NCI-H2196 treated with DMSO at 0.1 percent for 48 hours (cell line): ENCODE data around the gene EXOC4.
"Not testable (repeated sequence)": the region's sequence is repeated elsewhere in the genome, so short reads cannot be mapped to it uniquely, and the experiment has no call there.

ENCODE experiments used
- DNase-seq: peaks from one replicate; lab custom pipeline; 2025; ENCODE audit not compliant: unreplicated experiment; lab: John Stamatoyannopoulos, UW

EXOC4 gene

DNA sequence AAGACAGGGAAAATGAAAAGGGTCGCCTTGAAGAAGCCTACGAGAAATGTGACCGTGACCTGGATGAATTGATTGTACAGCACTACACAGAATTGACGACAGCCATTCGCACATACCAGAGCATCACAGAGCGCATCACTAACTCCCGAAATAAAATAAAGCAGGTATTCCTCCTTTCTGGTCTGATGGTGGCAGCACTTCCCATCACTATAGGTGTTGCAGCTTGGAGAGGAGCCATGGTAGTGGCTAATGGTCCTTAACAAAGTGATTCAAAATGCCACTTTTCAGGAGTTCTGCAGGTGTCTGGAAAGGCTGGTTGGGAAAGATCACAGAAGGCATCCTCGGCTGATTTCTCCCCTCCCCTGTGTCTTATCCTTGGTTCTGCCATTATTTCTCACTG lies 22.1 kb downstream of the EXOC4 start:
- DNase-seq = no peak

DNA sequence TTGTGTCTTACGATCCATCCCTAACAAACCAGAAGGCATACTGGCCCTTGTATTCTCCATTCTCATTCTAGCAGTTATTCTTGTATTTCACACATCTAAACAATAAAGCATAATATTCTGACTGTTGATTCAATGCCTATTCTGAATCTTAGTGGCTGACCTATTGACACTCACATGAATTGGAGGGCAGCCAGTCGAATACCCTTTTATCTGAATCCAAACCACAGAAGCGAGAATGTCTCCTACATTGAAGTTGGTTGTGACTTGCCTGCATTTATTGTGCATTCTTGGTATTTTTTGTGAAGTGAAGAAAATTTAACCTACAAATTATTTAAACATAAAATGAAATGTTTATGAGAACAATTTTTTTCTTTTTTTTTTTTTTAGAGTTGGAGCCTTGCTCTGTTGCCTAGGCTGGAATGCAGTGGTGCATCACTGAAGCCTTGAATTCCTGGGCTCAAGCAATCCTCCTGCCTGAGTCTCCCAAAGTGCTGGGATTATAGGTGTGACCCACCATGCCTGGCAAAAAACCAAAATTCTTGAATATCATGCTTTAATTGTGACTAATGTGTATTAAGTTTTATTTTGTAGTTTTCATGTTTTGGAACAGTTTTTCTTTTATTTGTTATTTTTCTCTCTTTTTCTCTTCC lies 22.7 kb downstream of the EXOC4 start:
- DNase-seq = no peak

DNA sequence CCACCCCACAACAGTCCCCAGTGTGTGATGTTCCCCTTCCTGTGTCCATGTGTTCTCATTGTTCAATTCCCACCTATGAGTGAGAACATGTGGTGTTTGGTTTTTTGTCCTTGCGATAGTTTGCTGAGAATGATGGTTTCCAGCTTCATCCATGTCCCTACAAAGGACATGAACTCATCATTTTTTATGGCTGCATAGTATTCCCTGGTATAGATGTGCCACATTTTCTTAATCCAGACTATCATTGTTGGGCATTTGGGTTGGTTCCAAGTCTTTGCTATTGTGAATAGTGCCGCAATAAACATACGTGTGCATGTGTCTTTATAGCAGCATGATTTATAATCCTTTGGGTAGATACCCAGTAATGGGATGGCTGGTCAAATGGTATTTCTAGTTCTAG lies 26.1 kb downstream of the EXOC4 start:
- DNase-seq = not testable (repeated sequence)

DNA sequence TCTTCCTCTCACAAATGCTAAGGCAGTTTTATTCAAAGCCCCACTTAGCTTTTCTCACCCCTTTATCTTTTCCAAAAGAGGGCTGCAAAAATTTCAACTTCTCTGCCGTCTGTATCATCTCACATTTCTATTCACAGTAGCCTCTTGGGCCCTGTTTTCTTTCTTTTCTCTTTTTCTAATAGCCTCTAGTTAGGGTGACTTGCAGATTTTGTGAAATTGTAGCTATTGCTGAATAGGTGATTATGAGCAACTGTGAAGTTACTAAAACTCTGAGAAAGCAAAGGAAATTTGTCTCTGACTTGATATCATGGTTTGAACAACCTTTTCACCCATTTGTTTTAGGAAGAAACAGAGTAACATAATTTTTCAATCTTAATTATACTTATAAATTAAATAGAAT lies 29.2 kb downstream of the EXOC4 start:
- DNase-seq = no peak

DNA sequence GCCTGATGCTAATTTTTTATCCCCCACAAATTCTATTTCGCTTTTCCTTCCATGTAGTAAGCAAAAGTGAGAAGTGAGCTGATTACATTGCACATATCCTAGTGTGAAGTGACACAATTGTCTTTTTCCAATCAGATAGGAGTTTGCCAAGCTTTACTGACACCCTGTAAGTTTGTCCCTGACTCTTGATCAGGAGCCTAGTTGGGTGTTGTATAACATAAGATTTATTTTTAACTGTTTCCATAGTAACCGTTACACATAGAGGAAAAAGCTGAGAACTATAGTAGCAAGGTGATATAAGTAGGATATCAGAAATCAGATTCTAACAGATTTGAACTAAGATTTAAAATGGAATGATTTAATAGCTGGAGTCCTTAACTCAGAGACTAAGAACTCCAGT lies 31.2 kb downstream of the EXOC4 start:
- no peak for DNase-seq

DNA sequence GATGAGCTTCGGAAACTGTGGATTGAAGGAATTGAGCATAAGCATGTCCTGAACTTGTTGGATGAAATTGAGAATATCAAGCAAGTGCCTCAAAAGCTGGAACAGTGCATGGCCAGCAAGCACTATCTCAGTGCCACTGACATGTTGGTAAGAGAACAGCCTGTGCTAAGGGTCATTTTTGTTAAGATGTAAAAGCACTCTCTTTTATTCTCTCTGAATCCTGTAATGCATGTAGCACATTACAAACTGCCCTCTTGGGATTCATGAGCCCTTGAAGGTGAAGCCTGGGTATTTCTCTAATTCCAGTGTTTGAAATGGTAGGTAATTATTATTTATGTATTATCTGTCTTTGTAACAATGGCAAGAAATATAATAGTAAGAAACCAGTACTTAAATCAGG lies 36.1 kb downstream of the EXOC4 start:
- DNase-seq = no peak

DNA sequence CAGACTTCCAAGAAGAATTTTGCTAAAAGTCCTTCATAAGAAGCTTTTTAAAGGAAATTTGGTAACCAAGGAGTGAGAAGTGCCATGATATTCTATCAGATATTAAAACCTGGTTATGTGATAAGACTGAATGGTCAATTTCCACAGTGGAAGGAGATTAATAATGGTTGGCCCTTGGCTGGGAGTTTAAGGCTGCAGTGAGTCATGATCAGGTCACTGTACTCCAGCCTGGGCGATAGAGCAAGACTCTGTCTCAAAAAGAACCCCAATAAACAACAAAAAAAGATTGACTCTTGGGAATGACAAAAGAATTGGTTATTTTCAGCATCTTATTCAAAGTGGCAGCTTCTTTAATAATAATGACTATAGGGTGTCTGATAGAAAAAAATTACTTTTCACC lies 37.2 kb downstream of the EXOC4 start:
- DNase-seq = no peak

DNA sequence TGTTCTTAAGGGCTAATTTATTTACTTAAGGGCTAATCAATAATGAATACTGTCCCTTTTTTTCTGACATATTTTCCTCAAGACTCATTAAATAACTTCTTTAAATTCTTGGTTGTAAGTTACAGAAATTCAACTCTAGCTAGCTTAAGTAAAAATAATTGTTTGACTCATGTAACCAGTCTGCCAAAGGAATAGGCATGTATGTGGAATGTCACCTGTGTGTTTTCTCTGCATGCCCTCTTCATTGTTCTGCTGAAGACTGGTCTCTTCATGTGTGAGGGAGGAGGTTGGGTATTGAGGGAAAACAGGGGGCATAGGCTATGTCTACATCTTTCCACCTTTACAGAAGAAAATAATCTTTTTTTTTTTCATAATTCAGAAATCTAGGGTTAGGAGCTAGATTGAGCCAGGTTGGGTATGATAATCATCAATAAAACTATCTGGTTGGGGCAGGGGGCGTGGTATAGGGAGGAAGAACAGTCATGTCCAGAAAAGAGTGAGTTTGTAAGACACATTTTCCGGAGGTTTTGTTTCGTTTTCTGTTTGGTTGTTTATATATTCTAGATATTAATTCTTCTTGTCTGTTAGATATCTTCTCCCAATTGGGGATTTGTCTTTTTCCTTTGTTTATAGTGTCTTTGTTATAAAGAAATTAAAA lies 37.9 kb downstream of the EXOC4 start:
- DNase-seq = no peak

DNA sequence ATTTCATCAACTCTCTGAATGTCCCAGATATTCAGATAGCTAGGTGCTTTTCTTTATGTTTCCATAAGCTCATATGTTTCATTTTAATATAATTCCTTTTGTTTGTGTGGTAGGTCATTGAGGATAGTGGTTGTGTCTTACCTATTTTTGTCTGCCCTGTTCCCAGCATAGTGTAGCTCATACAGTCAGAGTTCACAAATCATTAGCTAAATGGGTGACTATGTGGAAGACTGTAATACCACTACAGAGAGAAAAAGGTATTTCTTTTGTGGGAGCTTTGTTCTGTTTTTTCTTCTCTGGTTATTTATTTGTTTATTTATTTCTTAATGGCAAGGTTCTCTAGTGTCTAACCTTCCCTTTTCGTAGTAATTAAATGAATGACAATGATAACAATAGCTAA lies 39.8 kb downstream of the EXOC4 start:
- DNase-seq = no peak

DNA sequence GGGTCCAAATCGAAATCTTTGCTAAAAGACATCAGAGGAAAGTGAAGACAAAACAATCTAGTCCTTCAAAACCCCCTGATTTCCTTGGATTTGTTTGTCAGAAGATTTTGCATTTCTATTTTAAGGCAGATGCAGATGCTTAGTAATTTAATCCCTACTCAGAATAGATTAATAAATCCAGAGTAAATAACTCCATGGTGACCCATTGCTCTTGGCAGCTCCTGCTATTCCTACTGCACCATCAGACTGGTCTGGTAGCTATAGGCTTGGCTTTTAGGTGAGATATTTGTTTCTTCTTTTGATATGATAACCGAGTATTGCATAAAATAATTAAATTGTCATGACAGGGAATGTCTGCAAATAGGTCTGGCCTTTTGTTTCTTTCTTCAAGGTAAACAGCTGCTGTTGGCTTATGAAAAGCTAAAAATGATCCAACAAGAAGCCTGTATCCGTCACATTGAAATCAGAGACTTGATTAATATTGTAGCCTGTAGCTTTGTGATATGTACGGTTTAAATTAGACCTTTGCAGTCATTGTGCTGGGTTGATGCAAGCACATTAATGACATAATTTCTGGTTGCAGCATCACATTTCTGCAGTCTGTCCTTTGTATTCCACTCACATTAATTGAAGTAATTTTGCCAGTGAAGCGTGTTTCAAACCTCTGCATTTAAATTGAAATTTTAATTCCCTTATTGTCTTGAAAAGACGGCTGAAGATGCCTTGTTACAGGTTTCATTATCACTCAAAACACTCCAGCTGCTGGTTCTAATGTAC lies 40.7 kb downstream of the EXOC4 start:
- DNase-seq = peak; percentile 20

DNA sequence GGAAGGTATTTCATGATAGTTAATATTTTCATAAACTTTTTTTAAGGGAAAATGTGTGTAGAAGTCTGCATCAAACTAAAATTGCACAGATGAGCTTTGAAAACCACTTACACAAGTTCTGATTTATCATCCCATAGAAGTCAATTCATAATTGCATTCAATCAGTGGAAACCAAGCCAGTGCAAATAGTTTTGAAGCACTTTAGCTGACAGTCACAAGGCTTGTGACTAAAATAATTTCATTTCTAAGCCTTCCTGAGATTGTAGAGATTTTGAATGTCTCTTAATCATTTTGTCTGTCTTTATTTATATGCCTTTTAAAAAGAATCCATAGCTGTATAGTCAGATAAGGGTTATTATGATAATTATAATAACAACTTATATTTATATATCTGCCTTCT lies 41.4 kb downstream of the EXOC4 start:
- no peak for DNase-seq

DNA sequence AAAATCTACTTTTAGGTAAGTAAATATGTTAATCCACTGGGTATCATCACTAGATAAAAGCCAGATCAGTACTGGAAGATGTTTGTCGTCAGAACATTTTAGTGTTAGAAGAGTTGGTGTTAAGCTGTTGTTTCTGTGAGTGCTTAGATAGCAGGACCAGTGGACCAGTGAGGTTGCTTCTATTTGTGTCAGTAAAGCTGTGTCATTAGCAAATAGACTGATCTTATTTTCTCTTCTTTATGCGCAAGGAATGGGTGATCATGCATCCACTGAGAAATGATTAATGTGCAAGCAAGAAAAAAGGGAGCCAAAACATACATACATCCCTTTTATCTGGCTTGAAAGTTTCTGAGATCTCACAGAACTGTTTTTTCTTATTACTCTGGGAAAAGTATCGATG lies 42.6 kb downstream of the EXOC4 start:
- DNase-seq = no peak

DNA sequence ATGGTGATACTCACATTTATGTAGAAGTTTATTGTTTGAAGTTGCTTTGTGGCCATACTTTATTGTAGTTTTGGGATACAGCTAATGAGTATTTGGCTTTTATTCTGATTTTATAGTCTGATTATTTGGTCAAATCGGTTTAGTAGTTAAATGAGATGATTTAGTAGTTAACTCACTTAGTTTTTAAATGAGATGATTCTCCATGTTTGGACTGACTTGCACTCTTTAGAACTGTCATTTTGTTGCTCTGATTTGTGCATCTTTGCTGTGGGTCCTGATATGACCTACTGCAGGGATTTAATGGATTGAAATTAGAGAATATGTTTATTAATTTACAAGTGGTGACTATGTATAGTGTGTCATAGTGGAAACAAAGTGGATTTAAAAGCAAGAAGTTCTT lies 44.2 kb downstream of the EXOC4 start:
- no peak for DNase-seq

DNA sequence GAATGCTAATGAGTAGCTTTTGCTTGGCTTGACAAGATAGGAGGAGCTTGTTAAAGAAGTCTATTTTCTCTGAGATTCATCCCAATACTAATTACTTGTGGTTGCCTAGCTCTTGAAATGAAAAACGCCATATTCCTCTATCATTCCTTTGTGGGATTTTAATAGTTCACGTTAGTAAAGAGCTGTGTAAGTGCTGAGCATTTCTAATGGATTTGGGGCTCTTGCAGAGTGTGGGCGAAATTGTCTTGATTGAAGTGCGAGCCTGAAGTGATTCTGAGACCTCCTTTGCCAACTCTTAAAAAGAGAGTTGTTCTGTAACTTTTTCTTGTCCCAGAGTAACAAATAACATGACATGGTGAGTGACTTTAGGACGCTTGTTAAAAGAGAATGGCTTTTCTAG lies 45.2 kb downstream of the EXOC4 start:
- no peak for DNase-seq

DNA sequence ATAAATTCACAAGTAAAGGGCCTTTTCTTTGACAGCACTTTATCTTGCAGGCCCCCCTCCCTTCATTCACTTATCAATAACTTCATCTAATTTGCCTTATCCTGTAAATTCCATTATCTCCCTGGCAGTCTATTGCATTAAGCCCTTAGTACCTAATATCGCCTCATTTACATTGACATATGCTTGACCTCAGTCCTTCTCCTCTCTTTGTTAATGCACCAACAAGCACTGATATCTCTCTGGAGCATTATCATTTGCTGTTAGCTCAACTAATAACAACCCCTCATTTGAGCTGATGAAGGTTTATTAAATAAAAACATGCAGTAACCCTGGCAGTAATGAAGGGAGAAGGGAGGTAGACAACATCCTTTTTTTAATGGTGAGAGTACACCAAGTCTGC lies 46.8 kb downstream of the EXOC4 start:
- DNase-seq = no peak

DNA sequence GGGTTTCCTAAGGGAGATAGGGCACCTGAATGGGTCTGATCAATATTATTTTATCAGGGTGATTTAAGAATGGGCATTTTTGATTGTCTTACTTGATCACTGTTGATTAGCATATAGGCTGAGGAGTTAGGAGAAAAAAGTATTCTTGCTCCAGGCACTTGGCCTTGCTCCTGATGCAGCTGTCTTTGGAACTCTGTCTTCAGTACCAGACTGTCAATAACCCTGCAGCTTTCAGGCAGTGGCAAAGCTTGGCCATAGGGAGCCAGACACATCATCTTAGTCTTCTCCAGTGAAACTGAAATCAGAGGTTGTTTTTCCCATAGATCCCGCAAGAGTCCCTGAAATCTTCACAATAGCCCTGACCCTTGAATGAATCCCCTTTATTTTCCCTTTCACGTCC lies 47.2 kb downstream of the EXOC4 start:
- DNase-seq = no peak

DNA sequence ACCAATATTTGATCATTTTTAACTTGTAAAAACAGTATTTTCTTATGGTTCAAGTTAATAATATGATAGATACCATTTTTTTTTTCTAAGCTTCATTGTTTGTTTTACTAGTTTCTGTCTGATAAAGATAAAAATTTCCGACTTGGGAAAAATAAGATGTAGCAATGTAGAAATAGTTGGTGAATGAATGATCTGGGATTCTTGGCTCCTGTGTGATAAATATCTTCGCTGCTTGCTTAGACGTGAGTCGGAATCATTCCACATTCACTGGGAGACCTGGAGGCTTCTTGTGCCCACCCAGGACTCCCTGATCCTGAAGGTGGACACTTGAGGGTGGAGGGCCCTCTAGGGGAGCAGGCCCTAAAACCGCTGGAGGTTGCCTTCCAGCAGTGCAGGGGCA lies 47.9 kb downstream of the EXOC4 start:
- no peak for DNase-seq

DNA sequence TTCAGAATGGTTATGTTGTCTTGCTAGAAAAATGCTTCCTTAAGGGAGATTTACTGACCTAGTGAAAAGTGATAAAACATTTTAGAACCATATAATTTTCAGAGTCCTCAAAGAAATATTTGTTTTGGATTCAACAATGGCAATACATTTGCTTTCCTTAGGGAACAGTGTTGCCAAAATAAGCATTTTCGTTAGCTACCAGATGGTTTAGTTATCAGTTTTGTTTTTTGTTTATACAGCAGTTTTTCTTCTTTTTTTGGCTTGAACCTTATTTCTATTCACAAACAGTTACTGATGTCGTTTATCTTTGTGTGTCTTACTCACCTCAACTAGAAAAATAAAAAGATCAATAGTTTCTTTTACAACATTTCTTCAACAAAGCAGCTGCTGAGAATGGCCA lies 48.6 kb downstream of the EXOC4 start:
- DNase-seq = no peak

DNA sequence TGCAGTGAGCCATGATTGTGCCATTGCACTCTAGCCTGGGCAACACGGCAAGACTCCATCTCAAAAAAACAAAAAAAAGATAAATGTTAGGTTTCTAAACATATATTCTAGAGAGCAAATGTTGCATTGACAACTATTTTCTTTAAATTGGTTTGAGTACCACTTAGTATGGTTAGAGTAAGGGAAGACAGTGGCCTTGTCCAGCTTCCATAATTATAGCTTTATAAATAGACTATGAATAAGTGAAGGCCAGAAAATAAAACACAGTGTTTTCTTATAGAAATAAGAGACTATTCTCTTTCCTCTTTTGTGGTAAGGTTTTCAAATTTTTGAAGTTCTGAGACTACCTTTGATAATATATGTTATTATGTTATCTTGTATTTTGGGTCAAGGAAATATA lies 50.5 kb downstream of the EXOC4 start:
- DNase-seq = no peak

DNA sequence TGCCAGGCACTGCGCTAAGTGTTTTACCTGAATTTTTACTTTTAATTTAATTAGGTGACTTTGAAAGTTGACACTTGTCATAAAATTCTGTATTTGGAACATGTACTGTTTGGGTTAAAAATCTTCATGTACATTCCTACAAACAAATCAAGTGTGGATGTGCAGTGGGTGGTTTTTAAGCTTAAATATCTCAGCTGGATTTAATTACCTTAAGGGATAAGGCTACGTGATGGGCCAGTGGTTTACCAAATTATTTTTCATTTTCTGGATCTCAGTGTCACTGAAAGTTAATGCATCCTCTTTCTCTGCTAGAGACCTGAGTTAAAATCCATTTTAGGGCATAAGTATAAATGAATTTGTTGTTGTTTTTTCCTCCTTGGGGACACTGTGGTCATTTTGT lies 51.1 kb downstream of the EXOC4 start:
- DNase-seq = no peak

DNA sequence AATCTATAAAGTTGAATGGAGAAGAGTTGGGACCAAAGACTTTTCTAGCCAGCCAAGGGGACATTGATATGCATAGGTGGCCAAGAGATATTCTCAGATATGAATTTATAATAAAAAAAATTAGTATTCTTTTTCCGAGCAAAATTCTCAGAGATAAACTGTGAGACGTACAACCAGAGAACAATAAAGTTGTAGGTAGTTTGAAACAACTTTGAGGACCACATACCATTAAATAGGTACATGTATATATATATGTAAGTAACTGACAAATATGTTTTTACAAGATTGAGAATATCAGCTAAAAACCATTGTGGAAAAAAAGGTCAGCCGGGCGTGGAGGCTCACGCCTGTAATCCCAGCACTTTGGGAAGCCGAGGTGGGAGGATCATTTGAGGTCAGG lies 56.5 kb downstream of the EXOC4 start:
- no peak for DNase-seq

DNA sequence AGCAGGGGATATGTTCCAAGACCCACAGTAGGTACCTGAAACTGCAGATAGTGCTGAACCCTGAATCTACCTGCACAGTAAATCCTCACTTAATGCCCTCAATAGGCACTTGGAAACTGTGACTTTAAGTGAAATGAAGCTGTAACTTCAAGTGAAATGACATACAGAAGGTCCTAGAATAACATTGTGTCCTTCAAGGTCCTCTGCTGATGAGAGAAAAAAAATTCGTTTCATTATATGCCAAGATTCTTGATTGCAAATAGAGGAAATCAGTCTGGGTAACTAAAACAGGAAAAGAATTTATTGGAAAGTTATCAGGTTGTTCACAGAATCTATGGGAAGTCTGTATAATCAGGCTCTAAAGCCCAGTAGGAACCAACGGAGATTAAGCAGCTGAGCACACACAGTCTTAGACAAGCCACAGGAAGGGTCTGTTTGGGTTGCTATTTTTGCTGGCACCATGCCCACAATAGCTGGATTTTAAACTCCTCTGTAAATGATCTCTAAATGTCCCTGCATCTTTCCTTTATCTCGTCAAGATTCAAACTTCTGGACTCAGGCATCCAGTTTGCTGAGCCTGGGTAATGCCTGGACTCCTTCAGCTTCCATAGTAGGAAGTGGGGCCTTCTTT lies 57.5 kb downstream of the EXOC4 start:
- peak; percentile 6 for DNase-seq
